Calu3 (cell line): ENCODE measurements around the gene GCN1. TPM values are rescaled to one million over a fixed set of nuclear protein-coding genes. Genes with fewer than 3 reads are reported as not detected.

Source experiments
- BruUV-seq: library from RNA; stranded (reverse); fragments of 400-500 nt; replicated peaks from 2 replicates; lab custom pipeline; 2021; lab: Mats Ljungman, UMichigan
- CTCF ChIA-PET: fragments of 300-600 bp; sonication (Branson Sonifier 250); formaldehyde crosslinking; loops from one replicate; lab custom pipeline; 2022; ENCODE audit warnings: antibody characterized with exemption; lab: Charles Lee
- DNase-seq: peaks from one replicate; pipeline ENCODE4 v3.0.0; 2022
- H3K27ac Mint-ChIP-seq: one replicate; pipeline ENCODE4 v1.8.0; 2022; ENCODE audit warnings: mixed read lengths; ENCODE audit not compliant: unreplicated experiment
- H3K27me3 Mint-ChIP-seq: one replicate; pipeline ENCODE4 v1.8.0; 2022; ENCODE audit warnings: mixed read lengths; ENCODE audit not compliant: unreplicated experiment
- H3K36me3 Mint-ChIP-seq: one replicate; pipeline ENCODE4 v1.8.0; 2022; ENCODE audit warnings: mild to moderate bottlenecking, moderate library complexity, mixed read lengths; ENCODE audit not compliant: insufficient read depth, unreplicated experiment
- H3K4me1 Mint-ChIP-seq: one replicate; pipeline ENCODE4 v1.8.0; 2022; ENCODE audit warnings: mild to moderate bottlenecking, low read depth, mixed read lengths; ENCODE audit not compliant: unreplicated experiment
- H3K4me3 Mint-ChIP-seq: one replicate; pipeline ENCODE4 v1.8.0; 2022; ENCODE audit warnings: mild to moderate bottlenecking, low read depth, moderate library complexity, mixed read lengths; ENCODE audit not compliant: unreplicated experiment
- H3K9me3 Mint-ChIP-seq: one replicate; pipeline ENCODE4 v1.8.0; 2022; ENCODE audit warnings: low read depth, mixed read lengths; ENCODE audit not compliant: unreplicated experiment
- intact Hi-C: fragments of 100-400 bp; cut with micrococcal nuclease; formaldehyde crosslinking; loops from one replicate; pipeline ENCODE4 v1.10.0; 2022; ENCODE audit not compliant: unreplicated experiment
- total RNA-seq: library from RNA; stranded (reverse); gene quantifications from 2 replicates; pipeline ENCODE4 v1.2.3, GENCODE V29; 2022
- TF ChIP-seq, protein P1 (sequence below): fragments of 200-600 bp; IDR thresholded peaks from one replicate; pipeline ENCODE4 v1.8.0; 2022; ENCODE audit warnings: antibody characterized with exemption; ENCODE audit not compliant: unreplicated experiment

GCN1 gene
- total RNA-seq, 1 experiment from 2014 or later = 168 TPM

DNA sequence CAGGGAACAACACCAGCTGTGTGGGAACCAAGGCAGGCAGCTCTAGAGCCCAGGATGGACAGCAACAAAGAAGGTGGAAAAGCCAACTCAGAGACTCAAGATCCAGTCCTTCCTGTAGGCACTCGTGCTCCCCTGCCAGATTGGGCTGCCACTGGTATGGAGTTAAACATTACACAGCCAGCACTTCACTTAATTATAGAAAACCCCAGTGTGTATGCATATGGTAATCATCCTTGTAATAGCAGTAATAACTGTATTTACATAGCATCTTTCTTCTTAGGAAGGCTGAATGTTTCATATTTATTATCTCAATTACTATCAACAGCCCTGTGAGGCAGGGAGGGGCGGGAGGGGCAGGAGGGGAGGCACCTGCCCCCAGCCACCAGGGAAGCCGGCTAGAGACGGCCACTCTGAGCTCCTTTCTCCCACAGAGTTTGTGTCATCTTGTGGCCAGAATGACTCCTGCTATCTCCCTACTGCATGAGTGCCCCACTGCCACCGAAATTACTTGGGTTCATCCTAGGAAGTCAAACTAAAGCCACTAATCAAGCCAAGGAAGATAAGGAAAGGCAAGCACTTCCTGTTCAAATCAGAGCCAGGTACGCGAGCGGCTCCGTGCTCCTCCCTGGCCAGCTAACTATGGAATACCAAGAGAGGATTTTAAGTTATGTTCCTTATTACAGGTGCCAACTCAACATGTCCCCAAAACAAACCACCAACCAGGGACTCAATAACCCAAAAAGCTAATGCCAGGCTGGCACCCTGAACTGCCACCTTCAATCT lies 62.3 kb downstream of the GCN1 start:
- BruUV-seq = no TSS peak
- intact Hi-C loops = no loop called here
- TF ChIP-seq, protein P1, sequence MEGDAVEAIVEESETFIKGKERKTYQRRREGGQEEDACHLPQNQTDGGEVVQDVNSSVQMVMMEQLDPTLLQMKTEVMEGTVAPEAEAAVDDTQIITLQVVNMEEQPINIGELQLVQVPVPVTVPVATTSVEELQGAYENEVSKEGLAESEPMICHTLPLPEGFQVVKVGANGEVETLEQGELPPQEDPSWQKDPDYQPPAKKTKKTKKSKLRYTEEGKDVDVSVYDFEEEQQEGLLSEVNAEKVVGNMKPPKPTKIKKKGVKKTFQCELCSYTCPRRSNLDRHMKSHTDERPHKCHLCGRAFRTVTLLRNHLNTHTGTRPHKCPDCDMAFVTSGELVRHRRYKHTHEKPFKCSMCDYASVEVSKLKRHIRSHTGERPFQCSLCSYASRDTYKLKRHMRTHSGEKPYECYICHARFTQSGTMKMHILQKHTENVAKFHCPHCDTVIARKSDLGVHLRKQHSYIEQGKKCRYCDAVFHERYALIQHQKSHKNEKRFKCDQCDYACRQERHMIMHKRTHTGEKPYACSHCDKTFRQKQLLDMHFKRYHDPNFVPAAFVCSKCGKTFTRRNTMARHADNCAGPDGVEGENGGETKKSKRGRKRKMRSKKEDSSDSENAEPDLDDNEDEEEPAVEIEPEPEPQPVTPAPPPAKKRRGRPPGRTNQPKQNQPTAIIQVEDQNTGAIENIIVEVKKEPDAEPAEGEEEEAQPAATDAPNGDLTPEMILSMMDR = no peak
- no peaks in the 10 kb centered on the region for H3K27me3 Mint-ChIP-seq
- CTCF ChIA-PET = interaction anchor here (0.6 kb wide), 1 partner anchor 1356 kb away, joined by 6 read pairs; no protein-coding TSS in a partner anchor
- no peak for DNase-seq
- peaks cover 82% of the 10 kb centered on the region for H3K36me3 Mint-ChIP-seq
- H3K4me1 Mint-ChIP-seq = no peaks in the 10 kb centered on the region
- no peak overlapping the region for H3K4me3 Mint-ChIP-seq
- H3K9me3 Mint-ChIP-seq = no peaks in the 10 kb centered on the region
- H3K27ac Mint-ChIP-seq = no peak overlapping the region

DNA sequence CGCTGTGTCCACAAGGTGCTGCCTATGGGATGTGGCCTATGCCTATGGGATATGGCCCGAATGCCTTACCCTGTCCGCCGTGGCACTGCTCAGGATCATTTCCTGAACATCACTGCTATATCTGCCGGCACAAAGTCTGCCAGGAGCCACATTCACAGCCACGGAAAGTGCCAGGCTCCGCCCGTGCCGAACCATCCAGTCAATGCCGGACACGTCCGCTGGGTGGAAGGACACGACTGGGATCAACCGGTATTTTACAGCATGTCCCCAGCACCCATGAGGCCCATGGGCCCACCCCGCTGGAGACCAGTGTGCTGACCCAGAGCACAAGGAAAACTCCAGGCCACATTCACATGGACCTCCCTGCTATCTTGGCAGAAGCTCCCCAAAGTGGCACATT lies 63.4 kb downstream of the GCN1 start:
- intact Hi-C loops = no loop called here
- Mint-ChIP-seq H3K4me3 (no peak overlapping the region), H3K9me3 (no peaks in the 10 kb centered on the region), H3K36me3 (peaks cover 78% of the 10 kb centered on the region), H3K27ac (no peak overlapping the region), H3K4me1 (no peaks in the 10 kb centered on the region), H3K27me3 (no peaks in the 10 kb centered on the region)
- DNase-seq = no peak
- no TSS peak for BruUV-seq
- CTCF ChIA-PET = no interaction called here
- TF ChIP-seq, protein P1 = no peak

DNA sequence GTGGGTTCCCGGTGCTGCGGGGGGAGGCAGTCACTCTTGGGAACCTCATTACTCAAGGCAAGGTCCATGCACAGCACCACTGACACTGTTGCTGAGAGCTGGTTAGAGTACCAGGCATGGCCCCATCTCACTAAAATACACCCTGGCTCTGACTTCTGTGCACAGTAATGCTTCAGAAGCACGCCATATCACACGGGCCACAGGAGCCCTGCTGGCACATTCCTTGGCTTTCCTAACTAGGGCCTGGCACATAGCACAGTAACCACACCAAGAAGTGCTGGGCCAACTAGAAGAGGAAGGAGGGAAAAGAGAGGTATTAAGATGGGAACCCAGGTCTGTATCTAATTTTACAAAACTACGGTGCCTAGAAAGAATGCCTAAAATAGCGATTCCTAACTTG lies 64.5 kb downstream of the GCN1 start:
- Mint-ChIP-seq H3K4me3 (no peak overlapping the region), H3K27me3 (no peaks in the 10 kb centered on the region), H3K27ac (no peak overlapping the region), H3K4me1 (no peaks in the 10 kb centered on the region), H3K36me3 (peaks cover 73% of the 10 kb centered on the region), H3K9me3 (no peaks in the 10 kb centered on the region)
- TF ChIP-seq, protein P1 = no peak
- DNase-seq = no peak
- BruUV-seq = no TSS peak
- intact Hi-C loops = no loop called here
- CTCF ChIA-PET = no interaction called here

DNA sequence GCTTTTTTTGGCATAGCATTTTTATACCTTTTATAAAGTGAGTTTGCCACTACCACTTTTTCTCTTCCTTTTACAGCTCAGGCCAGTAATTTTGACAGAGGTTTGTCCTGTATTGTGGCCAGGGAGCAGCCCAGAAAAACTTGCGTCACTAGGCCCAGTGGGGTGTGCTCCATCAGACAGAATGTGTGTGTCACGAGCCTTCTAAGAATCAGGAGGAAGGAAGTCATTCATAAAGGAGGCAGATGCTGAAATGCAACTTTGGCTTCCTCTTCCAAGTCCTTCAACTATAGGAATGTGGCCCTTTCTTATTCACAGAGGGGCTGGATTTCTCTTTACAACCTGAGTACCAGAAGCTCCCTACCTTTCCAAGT lies 67.9 kb downstream of the GCN1 start:
- TF ChIP-seq, protein P1 = no peak
- Mint-ChIP-seq H3K4me3 (no peak overlapping the region), H3K27ac (no peak overlapping the region), H3K4me1 (no peaks in the 10 kb centered on the region), H3K27me3 (no peaks in the 10 kb centered on the region), H3K36me3 (peaks cover 57% of the 10 kb centered on the region), H3K9me3 (no peaks in the 10 kb centered on the region)
- BruUV-seq = no TSS peak
- no peak for DNase-seq
- intact Hi-C loops = no loop called here
- CTCF ChIA-PET = no interaction called here
